AG04449 (cell line): Measurements from ENCODE around the gene MDP1.

Experiments used
- CTCF ChIA-PET: fragments of 350-600 bp; formaldehyde crosslinking; extraction: SDS; loops from one replicate; lab custom pipeline; 2021; ENCODE audit warnings: antibody characterized with exemption; lab: Yijun Ruan, JAX
- POLR2A ChIA-PET: fragments of 400-600, 350-600 bp; formaldehyde crosslinking; extraction: SDS; loops from one replicate; lab custom pipeline; 2020; ENCODE audit warnings: antibody characterized with exemption, inconsistent platforms; lab: Yijun Ruan, JAX
- DNase-seq: peaks from one replicate; pipeline ENCODE4 v3.0.0-alpha.2; 2010; ENCODE audit warnings: low read depth, low spot score
- H3K4me3 ChIP-seq: 2 replicates; pipeline ENCODE4 v1.5.1; 2011; ENCODE audit warnings: low read depth, mild to moderate bottlenecking, control low read depth, low read length
- TF ChIP-seq, protein P1 (sequence below): IDR thresholded peaks from one replicate; pipeline ENCODE4 v1.5.1; 2011; ENCODE audit warnings: mild to moderate bottlenecking, moderate library complexity, low read length, control low read depth, inconsistent platforms; ENCODE audit not compliant: insufficient read depth; ENCODE audit errors: missing control alignments

MDP1 gene

DNA sequence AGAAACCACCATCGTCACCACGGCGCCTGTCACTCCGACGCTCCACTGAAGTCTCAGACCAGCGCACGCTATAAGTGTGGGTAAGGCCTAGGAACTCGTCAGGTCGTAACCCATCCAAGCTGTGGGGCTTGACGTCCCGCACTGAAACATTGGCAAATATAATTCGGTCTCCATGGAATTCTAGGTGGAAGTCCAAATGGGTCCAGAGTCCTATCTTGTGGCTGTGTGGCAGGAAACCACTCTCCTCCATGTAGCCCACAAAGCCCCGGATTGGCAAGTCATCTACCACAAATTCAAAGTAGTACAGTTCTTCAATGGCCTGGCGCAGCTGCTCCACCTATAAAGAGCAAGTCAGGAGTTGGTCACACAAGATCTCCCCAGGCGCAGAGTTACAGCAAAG is 22.9 kb downstream of the MDP1 start:
- TF ChIP-seq, protein P1, sequence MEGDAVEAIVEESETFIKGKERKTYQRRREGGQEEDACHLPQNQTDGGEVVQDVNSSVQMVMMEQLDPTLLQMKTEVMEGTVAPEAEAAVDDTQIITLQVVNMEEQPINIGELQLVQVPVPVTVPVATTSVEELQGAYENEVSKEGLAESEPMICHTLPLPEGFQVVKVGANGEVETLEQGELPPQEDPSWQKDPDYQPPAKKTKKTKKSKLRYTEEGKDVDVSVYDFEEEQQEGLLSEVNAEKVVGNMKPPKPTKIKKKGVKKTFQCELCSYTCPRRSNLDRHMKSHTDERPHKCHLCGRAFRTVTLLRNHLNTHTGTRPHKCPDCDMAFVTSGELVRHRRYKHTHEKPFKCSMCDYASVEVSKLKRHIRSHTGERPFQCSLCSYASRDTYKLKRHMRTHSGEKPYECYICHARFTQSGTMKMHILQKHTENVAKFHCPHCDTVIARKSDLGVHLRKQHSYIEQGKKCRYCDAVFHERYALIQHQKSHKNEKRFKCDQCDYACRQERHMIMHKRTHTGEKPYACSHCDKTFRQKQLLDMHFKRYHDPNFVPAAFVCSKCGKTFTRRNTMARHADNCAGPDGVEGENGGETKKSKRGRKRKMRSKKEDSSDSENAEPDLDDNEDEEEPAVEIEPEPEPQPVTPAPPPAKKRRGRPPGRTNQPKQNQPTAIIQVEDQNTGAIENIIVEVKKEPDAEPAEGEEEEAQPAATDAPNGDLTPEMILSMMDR: no peak
- no peak for DNase-seq
- no peak overlapping the region for H3K4me3 ChIP-seq
- POLR2A ChIA-PET: no interaction called here
- CTCF ChIA-PET: interaction anchor here (1.4 kb wide), 1 partner anchor 32 kb away, joined by 3 read pairs; the partner anchor contains the start of gene IRF9

DNA sequence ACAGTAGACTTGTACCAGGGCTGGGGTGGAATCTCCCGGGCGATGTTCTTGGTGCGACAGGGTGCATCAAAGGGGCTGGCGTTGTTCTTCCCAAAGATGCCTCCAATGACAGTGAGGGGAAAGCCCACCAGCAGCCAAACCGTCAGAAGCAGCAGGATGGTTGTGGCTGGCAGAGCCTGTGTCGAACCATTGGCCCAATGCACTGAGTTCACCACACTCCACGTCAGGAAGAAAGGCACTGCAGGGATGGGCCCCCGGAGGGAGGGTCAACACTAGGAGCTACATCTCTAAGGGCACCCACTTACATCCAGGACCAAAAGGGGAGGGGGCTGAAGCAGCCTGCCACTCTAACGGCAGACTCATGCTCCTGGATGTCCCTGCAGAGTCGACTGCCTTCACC is 25.4 kb downstream of the MDP1 start:
- TF ChIP-seq, protein P1: no peak
- H3K4me3 ChIP-seq: no peak overlapping the region
- no peak for DNase-seq
- CTCF ChIA-PET: interaction anchor here (1.6 to 5.0 kb wide), 2 partner anchors 107 to 118 kb away, joined by 7 to 20 read pairs; partner anchors contain the start of gene CIDEB
- POLR2A ChIA-PET: no interaction called here

DNA sequence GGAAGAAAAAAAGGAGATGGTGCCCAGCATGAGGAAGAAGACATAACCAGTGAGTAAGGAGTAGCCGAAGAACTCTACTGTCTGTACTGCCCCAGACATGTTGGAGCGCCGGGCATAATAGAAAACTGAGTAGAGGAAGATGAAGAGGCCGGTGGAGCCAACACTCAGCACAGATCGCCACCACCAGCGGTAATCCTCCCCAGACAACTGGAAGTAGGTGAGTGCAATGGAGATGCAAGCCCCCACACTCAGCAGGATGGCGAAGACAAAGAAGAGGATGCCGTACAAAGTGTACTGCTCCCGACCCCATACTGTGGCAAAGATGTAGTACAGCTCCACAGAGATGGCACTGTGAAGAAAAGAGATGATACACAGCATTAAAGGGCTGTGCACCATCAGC is 26.4 kb downstream of the MDP1 start:
- DNase-seq: no peak
- ChIA-PET POLR2A (interaction anchor here (1.0 to 2.4 kb wide), 7 partner anchors 24 to 82 kb away, joined by 3 to 10 read pairs (median 4); partner anchors contain the start of genes DCAF11, NRL, PSME2 and RABGGTA), CTCF (interaction anchor here (1.1 to 7.5 kb wide), 4 partner anchors 25 to 119 kb away, joined by 3 to 60 read pairs (median 12); partner anchors contain the start of genes CIDEB and IRF9)
- TF ChIP-seq, protein P1: no peak
- H3K4me3 ChIP-seq: no peak overlapping the region

DNA sequence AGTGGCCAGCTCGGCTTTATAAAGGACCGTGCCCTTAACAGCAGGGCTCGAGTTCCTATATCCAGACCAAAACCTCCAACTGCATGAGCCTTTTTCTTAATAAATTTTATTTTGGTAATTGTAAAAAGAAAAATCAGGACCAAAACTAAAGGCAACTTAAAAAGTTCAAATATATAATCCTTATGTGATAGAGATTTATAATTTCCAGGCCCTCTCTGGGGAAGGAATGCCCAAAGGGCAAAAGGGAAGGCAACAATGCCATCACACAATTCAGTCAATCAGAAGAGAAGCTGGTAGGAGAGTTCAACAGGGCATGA is 26.8 kb downstream of the MDP1 start:
- TF ChIP-seq, protein P1: no peak
- peak overlapping the region; percentile 30 for H3K4me3 ChIP-seq
- ChIA-PET CTCF (interaction anchor here (0.9 to 7.5 kb wide), 6 partner anchors 25 to 242 kb away, joined by 3 to 60 read pairs (median 4); partner anchors contain the start of genes CIDEB, DHRS1, IRF9 and NOP9), POLR2A (interaction anchor here (1.0 to 2.4 kb wide), 8 partner anchors 25 to 110 kb away, joined by 3 to 10 read pairs (median 4); partner anchors contain the start of genes DCAF11, DHRS1, NOP9 and NRL)
- no peak for DNase-seq

DNA sequence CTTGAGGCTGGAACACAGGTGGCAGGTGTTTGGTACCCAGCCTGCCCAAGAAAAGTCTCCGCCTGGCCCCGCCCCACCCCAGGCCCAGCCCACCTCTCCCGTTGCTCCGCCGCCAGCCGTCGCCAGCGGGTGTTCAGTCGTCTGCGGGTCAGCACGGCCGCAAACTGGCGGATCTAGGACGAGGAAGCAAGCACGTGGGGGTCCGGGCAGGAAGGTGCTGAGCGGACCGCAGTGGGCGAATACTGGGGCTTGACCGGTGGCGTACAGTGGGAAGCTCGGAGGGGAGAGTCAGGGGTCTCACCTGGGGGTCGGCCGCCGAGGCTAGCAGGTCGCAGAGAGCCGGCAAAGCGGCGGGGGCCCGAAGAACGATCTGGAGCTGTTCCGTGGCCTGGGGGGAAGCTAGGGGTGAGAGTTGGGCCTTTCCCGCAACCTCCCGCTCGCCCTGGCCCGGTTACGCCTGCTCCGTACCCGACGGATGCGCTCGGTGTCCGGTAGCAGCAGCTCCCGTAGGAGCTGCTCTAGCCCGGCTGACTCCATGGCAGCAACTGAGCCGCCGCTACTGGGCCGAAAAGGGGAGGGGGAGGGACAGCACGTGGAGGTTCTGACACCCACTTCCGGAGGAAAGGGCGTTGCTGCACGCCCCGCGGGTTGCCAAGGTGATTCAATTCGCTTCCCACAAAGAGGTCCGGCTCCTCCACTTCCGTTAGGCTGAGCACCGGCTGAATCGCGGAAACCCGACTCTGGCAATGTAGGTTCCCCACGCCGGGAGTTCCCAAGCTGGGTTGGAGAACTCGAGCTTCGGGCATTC is 27.4 kb downstream of the MDP1 start, which contains the start of gene IPO4:
Gene IPO4 (minus strand): TSS at position 566 of the 808 bp plus-strand sequence. CDS start 29 bp downstream, at position 537.
- H3K4me3 ChIP-seq: peak within 1 kb of the TSS; percentile 84
- ChIA-PET CTCF (interaction anchor here (0.6 to 7.5 kb wide), 6 partner anchors 27 to 1213 kb away, joined by 3 to 60 read pairs (median 4); partner anchors contain the start of genes CIDEB, DHRS1, IRF9 and NOP9), POLR2A (interaction anchor here (0.6 to 2.4 kb wide), 8 partner anchors 26 to 111 kb away, joined by 3 to 10 read pairs (median 4); partner anchors contain the start of genes DCAF11, DHRS1, NOP9 and NRL)
- TF ChIP-seq, protein P1: no peak
- peak; percentile 90 for DNase-seq
